Measurements from ENCODE around the gene PARP4.

DNA sequence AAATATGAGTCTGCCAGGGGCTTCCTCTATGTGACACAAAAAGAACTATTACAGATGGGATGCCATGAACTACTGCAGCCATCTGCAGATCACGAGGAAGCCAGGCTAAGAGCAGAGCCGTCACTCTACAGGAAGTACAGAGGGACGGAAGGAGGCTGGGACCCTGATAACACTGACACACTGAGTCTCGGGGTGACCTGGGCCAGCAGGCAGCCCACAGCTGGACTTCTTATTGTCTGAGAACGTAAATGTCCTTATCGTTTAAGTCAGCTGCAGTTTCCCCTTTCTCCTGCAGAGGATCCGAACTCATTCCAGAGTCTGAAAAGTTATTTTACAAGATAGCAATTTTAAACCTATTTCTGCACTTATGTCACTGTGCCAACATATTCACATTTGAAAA is 20.7 kb downstream of the PARP4 start:
- no peak for TF ChIP-seq POLR2A (IDR thresholded peaks at IDR 0.05; ENCODE audit: low read depth)
- TF ChIP-seq, protein P1, sequence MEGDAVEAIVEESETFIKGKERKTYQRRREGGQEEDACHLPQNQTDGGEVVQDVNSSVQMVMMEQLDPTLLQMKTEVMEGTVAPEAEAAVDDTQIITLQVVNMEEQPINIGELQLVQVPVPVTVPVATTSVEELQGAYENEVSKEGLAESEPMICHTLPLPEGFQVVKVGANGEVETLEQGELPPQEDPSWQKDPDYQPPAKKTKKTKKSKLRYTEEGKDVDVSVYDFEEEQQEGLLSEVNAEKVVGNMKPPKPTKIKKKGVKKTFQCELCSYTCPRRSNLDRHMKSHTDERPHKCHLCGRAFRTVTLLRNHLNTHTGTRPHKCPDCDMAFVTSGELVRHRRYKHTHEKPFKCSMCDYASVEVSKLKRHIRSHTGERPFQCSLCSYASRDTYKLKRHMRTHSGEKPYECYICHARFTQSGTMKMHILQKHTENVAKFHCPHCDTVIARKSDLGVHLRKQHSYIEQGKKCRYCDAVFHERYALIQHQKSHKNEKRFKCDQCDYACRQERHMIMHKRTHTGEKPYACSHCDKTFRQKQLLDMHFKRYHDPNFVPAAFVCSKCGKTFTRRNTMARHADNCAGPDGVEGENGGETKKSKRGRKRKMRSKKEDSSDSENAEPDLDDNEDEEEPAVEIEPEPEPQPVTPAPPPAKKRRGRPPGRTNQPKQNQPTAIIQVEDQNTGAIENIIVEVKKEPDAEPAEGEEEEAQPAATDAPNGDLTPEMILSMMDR (IDR thresholded peaks at IDR 0.05): no peak
- TF ChIP-seq POLR2AphosphoS5 (IDR thresholded peaks at IDR 0.05): no peak
- TF ChIP-seq EP300 (IDR thresholded peaks at IDR 0.05): no peak

Measured in esophagus muscularis mucosa (tissue), 4 donors.